ENCODE measurements around the gene SUGP2. TPM values are rescaled to one million over a fixed set of nuclear protein-coding genes. Genes with fewer than 3 reads are reported as not detected.

Gene SUGP2
- total and polyA plus RNA-seq, 2 of the 13 experiments (the other 11 are each of a cell fraction or from before 2014, with no cell fraction given), result 40.6 to 57.7 TPM

GRCh38 chr19:19063183-19064097 lies 30.1 kb upstream of the SUGP2 start, which contains the start of gene SLC25A42 (continued):
- TF ChIP-seq ZNF687 (CRISPR knock-in tag; IDR thresholded peaks at IDR 0.05) (peak; percentile 90), TCF7 (IDR thresholded peaks at IDR 0.05; ENCODE audit: low read depth) (no peak), NR2F1 (CRISPR knock-in tag; IDR thresholded peaks at IDR 0.05) (0 out of 4 replicates have a peak, but pooled peaks of 1 of the 2 experiments have one; percentile 11), CCAR2 (optimal IDR thresholded peaks at IDR 0.05; ENCODE audit: low read depth, low read length) (no peak), IRF9 (CRISPR knock-in tag; IDR thresholded peaks at IDR 0.05; ENCODE audit: borderline replicate concordance) (no peak), DRAP1 (CRISPR knock-in tag; IDR thresholded peaks at IDR 0.05) (0 out of 2 replicates have a peak, but pooled peaks have one; percentile 36), NCOA5 (CRISPR knock-in tag; IDR thresholded peaks at IDR 0.05) (no peak), THAP7 (CRISPR knock-in tag; IDR thresholded peaks at IDR 0.05) (no peak), AHDC1 (CRISPR knock-in tag; IDR thresholded peaks at IDR 0.05; ENCODE audit: borderline replicate concordance) (no peak), HHEX (CRISPR knock-in tag; IDR thresholded peaks at IDR 0.05) (no peak), MTF2 (CRISPR knock-in tag; IDR thresholded peaks at IDR 0.05; ENCODE audit: borderline replicate concordance) (no peak), ATF2 (CRISPR knock-in tag; IDR thresholded peaks at IDR 0.05) (peak; percentile 64; the same call in 1 of the 2 replicates), FLYWCH1 (CRISPR knock-in tag; IDR thresholded peaks at IDR 0.05) (no peak), TBP (CRISPR knock-in tag; IDR thresholded peaks at IDR 0.05) (no peak)
